Neural cell (in vitro differentiated cells): Measurements from ENCODE around the gene ACO2. TPM values are rescaled to one million over a fixed set of nuclear protein-coding genes. Genes with fewer than 3 reads are reported as not detected.

ENCODE experiments used
- H2AFZ ChIP-seq: fragments of 200-600, 300-800 bp; sonication (generic), shearing (Covaris generic); 2 replicates; pipeline ENCODE4 v1.6.0; 2014; ENCODE audit warnings: low read depth, mild to moderate bottlenecking, antibody characterized with exemption, low read length, moderate library complexity
- H3F3A ChIP-seq: fragments of 200-600 bp; shearing (Covaris generic); 2 replicates; pipeline ENCODE4 v1.6.1; 2016; ENCODE audit warnings: mild to moderate bottlenecking, moderate library complexity, mixed read lengths, antibody characterized with exemption, low read length; ENCODE audit not compliant: insufficient read depth, poor library complexity, severe bottlenecking
- H3K27ac ChIP-seq: fragments of 200-600, 300-800 bp; sonication (generic), shearing (Covaris generic); 2 replicates; pipeline ENCODE4 v1.5.1; 2014; ENCODE audit warnings: mild to moderate bottlenecking, low read length, moderate library complexity
- H3K27me3 ChIP-seq: fragments of 300-800, 200-600 bp; sonication (generic), shearing (Covaris generic); 2 replicates; pipeline ENCODE4 v1.6.0; 2014; ENCODE audit warnings: mild to moderate bottlenecking, low read depth, low read length, moderate library complexity; ENCODE audit not compliant: insufficient read depth
- H3K36me3 ChIP-seq: fragments of 300-800, 200-600 bp; sonication (generic), shearing (Covaris generic); 2 replicates; pipeline ENCODE4 v1.5.1; 2014; ENCODE audit warnings: mild to moderate bottlenecking, antibody characterized with exemption, low read length, moderate library complexity; ENCODE audit not compliant: insufficient read depth
- H3K4me2 ChIP-seq: fragments of 300-800, 200-600 bp; sonication (generic), shearing (Covaris generic); 2 replicates; pipeline ENCODE4 v1.6.0; 2014; ENCODE audit warnings: mild to moderate bottlenecking, low read length
- H3K4me3 ChIP-seq: fragments of 300-800, 200-600 bp; sonication (generic), shearing (Covaris generic); 2 replicates; pipeline ENCODE4 v1.5.1; 2014; ENCODE audit warnings: mild to moderate bottlenecking, low read length, moderate library complexity
- H3K79me2 ChIP-seq: fragments of 200-600 bp; shearing (Covaris generic); replicated peaks from 2 replicates; pipeline ENCODE4 v1.6.0; 2014; ENCODE audit warnings: mild to moderate bottlenecking, low read length, moderate library complexity; ENCODE audit not compliant: insufficient read depth
- H3K9ac ChIP-seq: fragments of 300-800, 200-600 bp; sonication (generic), shearing (Covaris generic); 2 replicates; pipeline ENCODE4 v1.6.1; 2016; ENCODE audit warnings: mild to moderate bottlenecking, low read length, mixed read lengths
- H3K9me2 ChIP-seq: fragments of 200-600 bp; shearing (Covaris generic); 2 replicates; pipeline ENCODE4 v1.6.1; 2016; ENCODE audit warnings: mild to moderate bottlenecking, low read length, mixed read lengths; ENCODE audit not compliant: insufficient read depth
- H3K9me3 ChIP-seq: fragments of 200-600, 300-800 bp; sonication (generic), shearing (Covaris generic); 2 replicates; pipeline ENCODE4 v1.6.1; 2016; ENCODE audit warnings: mild to moderate bottlenecking, mixed run types, low read length, moderate library complexity, mixed read lengths
- H4K20me1 ChIP-seq: fragments of 200-600 bp; shearing (Covaris generic); 2 replicates; pipeline ENCODE4 v1.6.1; 2016; ENCODE audit warnings: mild to moderate bottlenecking, mixed run types; ENCODE audit not compliant: insufficient read depth
- CTCF ChIP-seq: fragments of 450-650 bp; IDR thresholded peaks from 2 replicates; pipeline ENCODE4 v1.5.1; 2014; ENCODE audit warnings: antibody characterized with exemption, mild to moderate bottlenecking, moderate library complexity; ENCODE audit not compliant: poor library complexity, severe bottlenecking
- EP300 ChIP-seq: fragments of 450-650 bp; conservative IDR thresholded peaks from 2 replicates; pipeline ENCODE4 v1.6.1; 2014; ENCODE audit warnings: antibody characterized with exemption, mild to moderate bottlenecking, moderate library complexity; ENCODE audit not compliant: poor library complexity, severe bottlenecking
- EZH2 ChIP-seq: fragments of 200-600, 300-800 bp; shearing (Covaris generic), sonication (generic); IDR thresholded peaks from 2 replicates; pipeline ENCODE4 v1.6.1; 2014; ENCODE audit warnings: antibody characterized with exemption, low read length, borderline replicate concordance, mild to moderate bottlenecking; ENCODE audit not compliant: insufficient read depth, poor library complexity, severe bottlenecking
- MXI1 ChIP-seq: fragments of 450-650 bp; conservative IDR thresholded peaks from 2 replicates; pipeline ENCODE4 v1.6.1; 2014; ENCODE audit warnings: antibody characterized with exemption, mild to moderate bottlenecking; ENCODE audit not compliant: poor library complexity, severe bottlenecking
- POLR2AphosphoS5 ChIP-seq: IDR thresholded peaks from 2 replicates; pipeline ENCODE4 v1.6.1; 2012
- RAD21 ChIP-seq: fragments of 450-650 bp; conservative IDR thresholded peaks from 2 replicates; pipeline ENCODE4 v1.6.1; 2014; ENCODE audit warnings: antibody characterized with exemption, mild to moderate bottlenecking, moderate library complexity
- REST ChIP-seq: IDR thresholded peaks from 2 replicates; pipeline ENCODE4 v1.6.1; 2012; ENCODE audit warnings: borderline replicate concordance
- SMC3 ChIP-seq: fragments of 450-650 bp; conservative IDR thresholded peaks from 2 replicates; pipeline ENCODE4 v1.6.1; 2014; ENCODE audit warnings: antibody characterized with exemption, mild to moderate bottlenecking, moderate library complexity; ENCODE audit not compliant: poor library complexity
- TAF1 ChIP-seq: IDR thresholded peaks from 2 replicates; pipeline ENCODE4 v1.6.1; 2012; ENCODE audit warnings: low read depth
- polyA plus RNA-seq: library from polyadenylated mRNA; depleted of rRNA; stranded (reverse); fragments of >200 nt; gene quantifications from 2 replicates; pipeline ENCODE4 v1.2.3, GENCODE V29; 2014

The ACO2 gene
- polyA plus RNA-seq, 1 donor from 2014 or later, result 72.3 TPM

- peak overlapping the region; percentile 16 for H3K9ac ChIP-seq
- no peaks in the 10 kb centered on the region for H3K36me3 ChIP-seq
- no peaks in the 10 kb centered on the region for H4K20me1 ChIP-seq
- H3K27ac ChIP-seq, result no peak overlapping the region
- H3K79me2 ChIP-seq, result no peaks in the 10 kb centered on the region
- H3K27me3 ChIP-seq, result no peaks in the 10 kb centered on the region
- H3K4me2 ChIP-seq, result no peak overlapping the region
- no peaks in the 10 kb centered on the region for H3K9me2 ChIP-seq
- H3K9me3 ChIP-seq, result no peaks in the 10 kb centered on the region
- no peaks in the 10 kb centered on the region for H3F3A ChIP-seq
- TF ChIP-seq TAF1 (no peak), POLR2AphosphoS5 (peak; percentile 8), SMC3 (no peak)
- no peak overlapping the region for H2AFZ ChIP-seq
- H3K4me3 ChIP-seq, result no peak overlapping the region
Observed at GRCh38 chr22:41568811-41569210, 99.9 kb downstream of the ACO2 start.

GRCh38 chr22:41570221-41570620, 101.3 kb downstream of the ACO2 start:
- no peaks in the 10 kb centered on the region for H3F3A ChIP-seq
- no peaks in the 10 kb centered on the region for H3K27me3 ChIP-seq
- H3K4me2 ChIP-seq, result no peak overlapping the region
- no peaks in the 10 kb centered on the region for H3K79me2 ChIP-seq
- no peaks in the 10 kb centered on the region for H3K36me3 ChIP-seq
- H3K9me3 ChIP-seq, result no peaks in the 10 kb centered on the region
- H3K9me2 ChIP-seq, result no peaks in the 10 kb centered on the region
- no peak for TF ChIP-seq REST
- no peak for TF ChIP-seq EZH2
- no peak for TF ChIP-seq MXI1
- no peak for TF ChIP-seq CTCF
- no peak for TF ChIP-seq POLR2AphosphoS5
- TF ChIP-seq SMC3, result no peak
- no peak for TF ChIP-seq TAF1
- H3K9ac ChIP-seq, result no peak overlapping the region
- H3K4me3 ChIP-seq, result no peak overlapping the region
- H3K27ac ChIP-seq, result no peak overlapping the region
- no peaks in the 10 kb centered on the region for H4K20me1 ChIP-seq
- no peak overlapping the region for H2AFZ ChIP-seq

- no peaks in the 10 kb centered on the region for H3K36me3 ChIP-seq
- no peak overlapping the region for H2AFZ ChIP-seq
- no peak overlapping the region for H3K4me2 ChIP-seq
- no peak overlapping the region for H3K27ac ChIP-seq
- TF ChIP-seq RAD21, result no peak
- no peak for TF ChIP-seq POLR2AphosphoS5
- no peak for TF ChIP-seq REST
- TF ChIP-seq SMC3, result no peak
- no peak for TF ChIP-seq MXI1
- TF ChIP-seq EP300, result no peak
- no peak for TF ChIP-seq TAF1
- TF ChIP-seq CTCF, result no peak
- TF ChIP-seq EZH2, result no peak
- no peak overlapping the region for H3K9ac ChIP-seq
- no peaks in the 10 kb centered on the region for H3F3A ChIP-seq
- no peaks in the 10 kb centered on the region for H4K20me1 ChIP-seq
- H3K79me2 ChIP-seq, result no peaks in the 10 kb centered on the region
- no peaks in the 10 kb centered on the region for H3K9me3 ChIP-seq
- no peaks in the 10 kb centered on the region for H3K9me2 ChIP-seq
- no peaks in the 10 kb centered on the region for H3K27me3 ChIP-seq
- H3K4me3 ChIP-seq, result no peak overlapping the region
Observed at GRCh38 chr22:41571786-41572185, 102.9 kb downstream of the ACO2 start.
